GM19025 (cell line): ENCODE results near the gene ETFBKMT.

ENCODE experiments used
- ATAC-seq: cut with Tn5 transposase; IDR thresholded peaks from one replicate; pipeline ENCODE4 v1.9.1; 2021; ENCODE audit warnings: mild to moderate bottlenecking, low read depth, moderate library complexity; ENCODE audit not compliant: unreplicated experiment

Gene ETFBKMT, protein sequence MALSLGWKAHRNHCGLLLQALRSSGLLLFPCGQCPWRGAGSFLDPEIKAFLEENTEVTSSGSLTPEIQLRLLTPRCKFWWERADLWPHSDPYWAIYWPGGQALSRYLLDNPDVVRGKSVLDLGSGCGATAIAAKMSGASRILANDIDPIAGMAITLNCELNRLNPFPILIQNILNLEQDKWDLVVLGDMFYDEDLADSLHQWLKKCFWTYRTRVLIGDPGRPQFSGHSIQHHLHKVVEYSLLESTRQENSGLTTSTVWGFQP

DNA sequence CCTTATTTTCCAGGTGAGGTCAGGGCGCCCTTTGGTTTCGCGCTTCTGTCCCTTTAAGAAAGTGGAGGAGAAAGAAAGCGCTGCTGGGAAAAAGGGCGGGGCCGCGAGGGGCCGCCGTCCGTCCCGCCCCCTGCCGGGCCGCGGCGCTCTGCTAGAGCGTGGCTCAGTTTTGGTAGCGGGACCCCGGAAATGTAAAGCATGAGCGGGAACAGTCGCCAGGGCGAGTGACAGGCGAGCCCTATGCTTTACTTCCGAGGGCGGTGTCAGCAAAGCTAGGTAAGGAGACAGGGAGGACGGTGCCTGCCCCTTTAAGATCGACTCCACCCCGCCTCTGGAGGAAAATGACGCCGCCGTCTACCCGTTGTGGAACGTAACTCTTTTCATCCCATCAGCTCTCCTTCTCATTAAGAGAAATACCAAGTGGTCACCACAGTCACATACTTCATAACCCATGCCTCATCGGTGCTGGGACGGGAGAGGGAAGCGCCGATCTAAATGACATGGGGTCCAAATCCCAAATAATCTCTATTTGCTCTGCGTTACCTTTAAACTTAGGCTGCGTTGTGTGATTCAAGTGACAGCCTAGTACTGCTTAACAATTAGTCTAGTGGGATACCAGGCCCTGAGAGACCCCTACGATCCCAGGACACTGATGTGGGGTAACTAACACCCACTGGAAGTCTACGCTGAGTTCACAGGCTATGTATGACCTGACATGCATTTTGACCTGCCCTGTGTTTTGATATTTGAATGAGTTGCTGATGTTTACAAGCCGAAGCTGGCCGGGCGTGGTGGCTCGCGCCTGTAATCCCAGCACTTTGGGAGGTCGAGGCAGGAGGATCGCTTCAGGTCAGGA lies at the start of gene ETFBKMT:
ETFBKMT (plus strand) TSS at position 602 of the 856 bp plus-strand sequence. CDS start 2,266 bp downstream, outside the sequence.
- peak; percentile 99 for ATAC-seq

DNA sequence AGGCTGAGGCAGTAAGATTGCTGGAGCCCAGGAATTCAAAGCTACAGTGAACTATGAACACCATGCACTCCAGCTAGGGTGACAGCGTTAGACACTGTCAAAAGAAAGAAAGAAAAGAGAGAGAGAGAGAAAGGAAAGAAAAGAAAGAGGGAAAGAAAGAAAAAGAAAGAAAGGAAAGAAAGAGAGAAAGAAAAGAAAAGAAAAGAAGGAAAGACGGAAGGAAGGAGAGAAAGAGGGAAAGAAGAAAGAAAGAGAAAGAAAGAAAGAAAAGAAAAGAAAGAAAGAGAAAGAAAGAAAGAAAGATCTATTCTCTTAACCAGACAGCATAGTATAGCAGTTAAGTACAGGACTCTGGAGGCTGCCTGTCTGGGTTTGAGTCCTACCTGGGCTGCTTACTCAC lies 46.7 kb upstream of the ETFBKMT start:
- no peak for ATAC-seq

DNA sequence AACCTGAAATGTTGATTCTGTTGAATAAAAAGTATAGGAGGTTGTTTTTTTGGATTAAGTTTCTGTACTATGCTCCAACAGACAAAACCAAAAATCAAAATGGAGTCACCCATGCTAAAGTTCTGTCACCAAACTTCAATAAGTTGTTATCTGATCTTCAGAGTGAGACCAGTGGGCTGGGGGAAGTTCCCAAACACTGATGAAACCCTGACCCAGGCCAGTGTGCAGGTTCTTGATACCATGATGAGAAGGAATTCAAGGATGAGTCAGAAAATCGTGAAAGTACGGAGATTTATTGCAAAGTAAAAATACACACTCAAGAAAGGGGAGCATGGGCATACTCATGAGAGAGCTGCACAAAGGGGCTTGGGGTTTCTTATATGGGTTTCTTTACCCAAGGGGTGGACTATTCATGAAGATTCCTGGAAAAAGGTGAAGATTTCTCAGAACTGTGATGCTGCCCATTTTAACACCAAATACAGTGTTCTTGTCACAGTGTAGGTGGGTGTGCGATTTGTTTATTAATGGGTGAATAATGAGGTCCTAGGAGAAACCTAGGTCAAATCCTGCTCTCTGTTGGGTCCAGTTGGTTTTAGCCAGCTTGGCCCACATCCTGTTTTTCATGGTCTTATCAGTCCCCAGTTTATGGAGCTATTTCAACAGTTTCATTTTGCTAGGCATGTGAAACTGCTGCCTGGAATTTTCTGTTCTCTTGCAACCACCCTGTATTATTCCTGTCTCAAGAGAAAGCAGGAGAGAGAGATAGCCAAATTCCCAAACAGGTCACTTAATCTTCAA lies 41.1 kb upstream of the ETFBKMT start:
- ATAC-seq, result no peak

DNA sequence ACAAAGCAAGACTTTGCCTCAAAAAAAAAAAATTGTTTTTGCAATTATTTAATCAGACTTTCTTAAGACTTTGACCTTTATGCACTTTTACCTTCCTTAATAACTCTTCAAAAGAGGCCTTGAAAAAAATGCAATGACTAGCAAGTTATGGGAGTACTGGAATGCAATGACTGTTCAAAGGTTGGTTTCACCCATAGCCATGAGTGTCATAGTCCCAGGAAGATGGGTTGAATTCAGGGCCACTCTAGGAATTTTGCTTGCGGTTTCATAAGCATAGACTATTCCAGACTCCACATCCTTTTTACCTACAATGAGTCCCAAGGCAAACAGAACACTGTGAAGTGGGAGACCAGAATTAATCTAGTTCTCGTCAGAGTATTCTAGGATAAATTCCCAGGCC lies 39.2 kb upstream of the ETFBKMT start:
- no peak for ATAC-seq

DNA sequence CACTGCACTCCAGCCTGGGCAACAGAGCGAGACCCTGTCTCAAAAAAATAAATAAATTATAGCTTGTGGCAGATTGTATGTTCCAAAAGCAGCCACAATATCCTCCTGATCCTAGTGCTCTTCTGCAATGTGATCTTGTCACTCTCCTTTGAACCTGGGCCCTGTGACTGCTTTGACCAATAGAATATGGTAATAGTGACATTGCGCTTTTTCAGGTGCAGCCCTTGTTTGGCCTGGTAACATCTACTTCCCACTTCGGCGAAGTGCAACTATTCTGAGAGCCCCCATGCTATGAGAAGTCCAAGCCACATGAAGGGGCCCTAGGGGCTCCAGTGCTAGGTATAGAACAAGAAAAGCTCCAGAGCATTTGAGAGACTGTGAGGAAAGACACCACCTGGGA lies 37.5 kb upstream of the ETFBKMT start:
- no peak for ATAC-seq

DNA sequence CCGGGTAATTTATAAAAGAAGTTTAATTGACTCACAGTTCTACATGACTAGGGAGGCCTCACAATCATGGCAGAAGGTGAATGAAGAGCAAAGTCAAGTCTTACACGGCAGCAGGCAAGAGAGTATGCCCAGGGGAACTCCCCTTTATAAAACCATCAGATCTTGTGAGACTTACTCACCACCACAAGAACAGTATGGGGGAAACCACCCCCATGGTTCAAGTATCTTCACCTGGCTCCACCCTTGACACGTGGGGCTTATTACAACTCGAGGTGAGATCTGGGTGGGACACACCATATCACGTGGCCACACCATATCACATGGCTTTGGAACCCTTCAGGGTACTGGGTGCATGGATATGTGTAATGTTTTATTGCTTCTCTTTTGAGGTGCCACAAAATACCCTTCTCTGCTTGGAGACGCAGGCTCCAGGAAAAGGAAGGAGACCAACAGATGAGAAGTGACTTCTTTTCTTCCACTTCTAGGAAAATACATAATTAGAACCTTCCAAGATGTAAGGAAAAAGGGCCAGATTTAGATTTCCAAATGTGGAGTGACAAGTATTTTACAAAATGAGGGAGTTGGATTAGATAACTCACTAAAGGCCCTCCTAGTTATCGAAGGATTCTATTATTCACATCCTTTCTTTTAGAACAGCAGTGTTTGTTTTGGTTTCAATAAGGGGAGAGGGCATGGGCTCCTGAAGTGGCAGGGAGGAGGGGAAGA lies 33.1 kb upstream of the ETFBKMT start:
- no peak for ATAC-seq

DNA sequence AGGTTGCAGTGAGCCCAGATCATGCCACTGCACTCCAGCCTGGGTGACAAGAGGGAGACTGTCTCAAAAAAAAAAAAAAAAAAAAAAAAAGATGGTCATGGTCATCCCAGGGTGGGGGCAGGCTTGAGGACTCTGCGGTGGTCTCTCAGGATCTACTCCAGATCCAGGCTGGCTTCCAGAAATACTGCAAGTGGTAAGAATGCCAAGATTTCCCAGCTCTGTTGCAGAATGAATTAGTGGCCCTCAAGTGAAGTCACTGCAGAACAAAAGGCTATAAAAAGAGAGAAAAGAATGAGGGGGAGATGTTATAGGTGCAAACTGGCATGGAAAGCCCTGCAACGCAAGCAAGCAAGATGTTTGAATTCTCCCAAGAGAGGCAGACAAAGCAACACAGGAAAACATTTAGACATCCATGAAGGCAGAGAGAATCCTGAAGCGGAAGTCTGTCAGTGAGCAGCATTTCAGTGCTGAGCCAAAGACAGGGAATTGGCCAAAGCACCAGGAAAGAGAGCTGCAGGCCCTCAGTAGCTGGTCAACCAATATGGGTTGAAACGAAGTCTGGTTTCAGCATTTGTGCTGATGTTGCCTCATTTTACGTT lies 31.9 kb upstream of the ETFBKMT start:
- ATAC-seq, result no peak

DNA sequence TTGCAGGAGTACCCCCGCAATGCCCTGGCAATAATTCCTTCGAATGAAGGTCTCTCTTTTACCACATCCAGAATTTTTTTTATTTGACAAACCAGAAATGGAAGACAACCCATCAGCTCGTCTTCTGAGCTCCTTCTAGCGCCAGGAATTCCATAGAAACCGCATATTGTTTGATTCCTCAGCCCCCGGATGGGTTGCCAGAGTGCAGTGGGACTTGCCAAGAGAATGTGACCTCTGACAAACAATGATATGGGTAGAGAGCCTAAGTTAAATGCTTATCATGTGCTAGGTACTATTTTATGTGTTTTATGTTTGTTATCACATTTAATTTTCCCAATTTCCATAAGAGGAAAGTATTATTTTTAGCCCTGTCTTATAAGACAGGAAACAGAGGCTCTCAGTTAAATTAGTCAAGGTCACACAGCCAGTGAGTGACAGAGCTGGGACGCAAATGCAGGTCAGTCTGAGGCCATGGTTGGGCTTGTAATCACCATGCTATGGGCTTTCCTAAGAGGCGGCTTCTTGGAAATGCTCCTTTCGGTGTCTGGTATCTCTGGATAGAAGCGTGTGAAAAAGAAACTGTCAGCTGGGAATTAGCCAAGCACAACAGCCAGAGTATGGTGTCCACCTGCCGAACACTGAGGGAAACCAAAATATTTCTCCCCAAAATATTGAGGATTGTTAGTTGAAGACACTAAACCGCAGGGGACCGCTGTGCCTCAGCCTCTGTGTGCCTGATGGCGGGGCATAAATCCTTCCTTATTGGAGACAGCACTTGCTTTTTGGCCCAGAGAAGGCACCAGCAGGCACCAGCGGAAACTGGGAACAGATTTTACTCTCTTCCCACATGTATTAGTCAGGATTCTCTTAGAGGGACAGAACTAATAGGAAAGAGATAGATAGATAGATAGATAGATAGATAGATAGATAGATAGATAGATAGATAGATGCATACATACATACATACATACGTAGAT lies 29.4 kb upstream of the ETFBKMT start:
- ATAC-seq, result no peak

DNA sequence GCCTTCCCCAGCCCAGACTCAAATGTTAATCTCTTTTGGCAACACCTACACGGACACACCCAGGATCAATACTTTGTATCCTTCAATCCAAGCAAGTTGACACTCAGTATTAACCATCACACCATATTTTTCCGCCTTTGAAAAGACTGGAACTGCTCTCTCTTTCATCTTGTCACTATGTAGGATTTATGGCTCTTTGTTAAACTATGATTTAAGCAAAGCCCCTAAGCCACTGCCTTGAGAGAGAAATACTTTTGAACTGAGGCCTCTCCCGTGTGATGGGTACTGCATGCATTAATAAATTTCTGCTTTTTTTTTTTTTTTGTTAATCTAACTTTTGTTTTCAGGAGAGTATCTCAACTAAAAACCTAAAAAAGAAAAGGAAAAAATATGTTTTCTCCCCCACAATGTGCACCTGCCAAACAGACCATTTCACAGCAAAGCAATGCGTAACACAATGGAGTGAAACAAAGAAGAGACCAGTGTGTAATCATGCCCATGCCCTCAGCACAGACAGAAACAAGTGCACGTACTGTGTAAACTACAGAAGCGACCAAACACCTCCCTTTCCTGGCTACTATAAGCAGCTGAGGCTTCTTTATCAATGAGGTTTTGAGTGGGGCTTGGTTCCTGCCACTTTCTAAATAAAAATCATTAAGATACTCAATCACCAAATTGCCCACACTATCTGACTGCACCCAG lies 28.3 kb upstream of the ETFBKMT start:
- ATAC-seq, result no peak

DNA sequence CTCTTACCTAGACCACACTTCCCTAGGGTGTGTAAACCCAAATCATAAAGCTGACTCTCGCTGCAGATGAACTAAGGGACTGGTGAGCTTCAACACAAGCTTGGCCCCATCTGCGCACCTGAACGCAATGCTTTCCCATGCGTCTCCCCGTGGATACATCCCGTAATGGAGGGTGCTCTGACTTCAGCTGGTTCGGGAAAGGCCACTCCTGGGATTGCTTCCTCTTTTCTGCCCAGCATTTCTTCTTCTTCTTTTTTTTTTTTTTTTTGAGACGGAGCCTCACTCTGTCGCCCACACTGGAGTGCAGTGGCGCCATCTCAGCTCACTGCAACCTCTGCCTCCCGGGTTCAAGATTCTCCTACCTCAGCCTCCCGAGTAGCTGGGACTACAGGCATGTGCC lies 27.7 kb upstream of the ETFBKMT start:
- ATAC-seq, result no peak

DNA sequence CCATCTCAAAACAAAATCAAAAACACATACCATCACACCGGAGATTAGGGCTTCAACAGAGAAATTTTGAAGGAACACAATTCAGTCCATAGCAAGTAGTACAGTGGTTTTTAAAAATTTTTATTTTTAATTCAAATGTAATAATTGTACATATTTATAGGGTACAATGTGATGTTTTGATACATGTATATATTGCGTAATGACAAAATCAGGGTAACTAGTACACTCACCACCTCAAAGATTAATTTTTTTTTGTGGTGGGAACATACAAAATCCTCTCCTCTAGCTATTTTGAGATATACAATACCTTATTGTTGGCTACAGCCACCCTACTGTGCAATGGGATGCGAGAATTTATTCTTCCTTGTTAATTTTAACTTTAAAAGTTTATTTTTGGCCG lies 26.0 kb upstream of the ETFBKMT start:
- ATAC-seq, result no peak

DNA sequence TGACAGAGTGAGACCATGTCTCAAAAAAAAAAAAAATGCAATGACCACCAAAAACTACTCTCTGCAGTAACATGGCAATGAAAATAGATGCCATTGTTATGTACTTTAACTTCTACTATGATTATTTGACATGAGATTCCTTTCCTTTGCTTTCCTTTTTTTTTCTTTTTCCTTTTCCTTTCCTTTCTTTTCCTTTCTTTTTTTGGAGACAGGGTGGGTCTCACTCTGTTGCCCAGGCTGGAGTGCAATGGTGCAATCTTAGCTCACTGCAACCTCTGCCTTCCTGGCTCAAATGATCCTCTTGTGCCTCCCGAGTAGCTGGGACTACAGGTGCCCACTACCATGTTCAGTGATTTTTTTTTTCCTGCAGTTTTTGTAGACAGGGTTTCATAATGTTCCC lies 24.9 kb upstream of the ETFBKMT start:
- no peak for ATAC-seq

DNA sequence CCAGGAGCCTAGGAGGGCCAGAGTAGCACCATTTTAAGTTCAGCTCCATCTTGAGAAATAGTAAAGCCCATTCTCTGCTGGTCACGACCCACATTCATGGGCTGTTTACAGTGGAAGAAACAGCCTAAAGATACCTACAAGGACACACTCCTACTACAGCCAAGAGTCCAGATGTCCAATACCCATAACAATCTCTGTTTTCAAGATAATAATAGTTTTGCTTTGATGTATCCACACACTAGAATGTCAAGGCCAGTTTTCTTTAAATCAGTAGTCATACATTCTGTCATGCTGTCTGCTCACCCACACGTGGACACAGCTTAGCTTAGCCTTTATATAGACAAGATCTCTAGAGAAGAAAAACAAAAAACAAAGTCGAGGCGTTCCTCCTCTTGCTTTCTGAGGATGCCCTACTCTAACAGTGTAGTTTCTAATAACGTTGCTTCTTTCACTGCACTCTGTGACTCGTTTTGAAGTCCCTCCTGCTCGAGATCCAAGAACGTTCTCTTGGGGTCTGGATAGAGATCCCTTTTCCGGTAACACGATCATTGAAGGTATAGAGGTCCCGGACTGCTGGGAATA lies 17.9 kb upstream of the ETFBKMT start:
- no peak for ATAC-seq

DNA sequence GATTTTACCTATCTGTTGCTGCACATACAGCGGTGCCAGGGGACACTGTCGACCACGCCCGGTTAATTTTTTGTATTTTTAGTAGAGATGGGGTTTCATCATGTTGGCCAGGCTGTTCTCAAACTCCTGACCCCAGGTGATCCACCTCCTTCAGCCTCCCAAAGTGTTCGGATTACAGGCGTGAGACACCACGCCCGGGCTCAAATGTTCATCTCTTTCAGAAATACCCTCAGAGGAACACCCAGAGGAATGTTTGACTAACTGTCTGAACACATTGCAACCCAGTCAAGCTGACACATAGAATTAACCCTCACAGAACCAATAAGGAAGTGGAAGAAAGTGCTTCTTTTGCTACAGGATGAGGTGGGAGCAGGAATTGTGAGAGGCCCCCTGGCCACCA lies 15.0 kb upstream of the ETFBKMT start:
- no peak for ATAC-seq

DNA sequence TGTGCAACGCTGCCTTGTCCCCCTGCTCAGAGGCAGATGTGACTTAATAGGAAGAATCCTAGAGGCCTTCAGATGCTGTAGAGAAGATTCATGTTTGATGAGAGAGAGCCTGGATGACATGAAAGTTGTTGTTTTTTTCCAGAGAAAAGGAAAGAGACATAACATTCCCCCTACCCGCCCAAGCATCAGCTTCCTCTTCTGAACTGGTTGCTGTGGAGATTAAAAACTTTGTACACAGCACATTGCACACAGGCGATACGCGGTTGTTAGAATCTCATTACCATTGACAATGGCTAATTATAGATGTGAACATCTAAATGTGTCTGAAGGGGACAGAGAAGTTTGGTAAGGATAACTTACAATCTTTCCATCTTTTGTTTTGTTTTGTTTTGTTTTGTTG lies 13.6 kb upstream of the ETFBKMT start:
- no peak for ATAC-seq

DNA sequence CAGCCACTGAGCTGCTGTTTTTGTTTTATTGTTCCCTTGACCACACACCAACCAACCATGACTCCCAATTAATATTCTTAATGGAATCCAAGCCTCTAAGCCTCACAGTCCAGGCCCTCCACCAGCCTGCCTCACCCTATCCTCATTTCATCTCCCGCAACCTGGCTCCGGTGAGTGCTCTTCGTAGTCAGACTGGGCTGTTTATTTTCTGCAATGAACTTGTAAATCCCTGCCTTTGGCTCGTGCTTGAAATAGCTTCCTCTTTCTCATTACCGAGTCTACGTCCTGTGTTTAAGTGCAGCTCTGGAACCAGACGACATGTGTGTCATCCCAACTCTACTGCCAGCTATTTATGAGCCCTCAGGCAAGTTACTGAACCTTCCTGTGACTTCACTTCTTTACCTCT lies 12.4 kb upstream of the ETFBKMT start:
- no peak for ATAC-seq

DNA sequence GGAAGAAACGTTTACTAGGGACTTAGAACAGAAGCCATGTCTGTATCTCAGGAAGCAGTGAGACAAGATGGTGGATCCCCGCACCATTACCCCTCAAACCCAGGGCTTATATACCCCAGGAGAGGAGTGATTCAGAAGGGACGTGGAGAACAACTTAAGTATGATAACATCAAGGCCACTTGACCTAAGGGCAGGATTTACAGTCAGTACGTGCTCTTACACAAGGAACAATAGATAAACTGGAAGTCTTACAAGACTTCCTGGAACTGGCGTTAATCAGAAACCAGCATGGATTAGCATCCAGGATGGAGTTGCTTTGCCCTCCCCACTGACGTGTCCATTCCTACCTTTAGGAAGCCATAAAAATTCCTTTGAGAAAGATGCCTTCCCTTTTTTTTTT lies 8.6 kb upstream of the ETFBKMT start:
- ATAC-seq, result no peak

DNA sequence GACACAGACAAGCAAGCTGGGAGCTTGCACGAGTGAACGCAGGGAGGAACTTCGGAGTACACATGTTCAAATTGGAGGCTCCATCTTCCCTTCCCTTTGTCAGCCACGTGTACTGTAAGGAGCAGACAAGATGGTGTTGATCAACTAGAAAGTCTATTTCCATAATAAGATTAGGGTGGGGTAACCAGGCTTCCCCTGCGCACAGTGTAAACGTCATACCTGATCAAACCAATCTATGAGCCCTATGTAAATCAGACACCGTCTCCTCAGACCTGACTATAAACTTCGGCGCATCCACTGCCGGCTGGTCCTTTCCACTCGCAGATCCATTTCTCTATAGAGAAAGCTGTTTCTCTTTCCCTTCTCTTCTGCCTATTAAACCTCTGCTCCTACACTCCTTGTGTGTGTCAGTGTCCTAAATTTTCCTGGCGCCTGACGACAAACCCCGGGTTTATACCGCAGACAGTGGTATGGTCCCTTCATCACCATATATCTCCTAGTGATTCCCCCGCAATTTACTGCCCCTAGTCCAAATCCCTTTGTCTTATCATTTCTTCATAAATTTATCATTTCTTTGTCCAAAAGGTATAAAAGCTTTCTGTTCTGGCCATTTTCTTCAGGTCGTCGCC lies 7.5 kb upstream of the ETFBKMT start:
- no peak for ATAC-seq
